HG02798 (cell line): ENCODE measurements around the gene CDK13.
"Not testable (repeated sequence)": the region's sequence is repeated elsewhere in the genome, so short reads cannot be mapped to it uniquely, and the experiment has no call there.

Source experiments
- ATAC-seq: cut with Tn5 transposase; IDR thresholded peaks from one replicate; pipeline ENCODE4 v1.9.1; 2021; ENCODE audit warnings: mild to moderate bottlenecking; ENCODE audit not compliant: unreplicated experiment, poor library complexity

CDK13 gene

DNA sequence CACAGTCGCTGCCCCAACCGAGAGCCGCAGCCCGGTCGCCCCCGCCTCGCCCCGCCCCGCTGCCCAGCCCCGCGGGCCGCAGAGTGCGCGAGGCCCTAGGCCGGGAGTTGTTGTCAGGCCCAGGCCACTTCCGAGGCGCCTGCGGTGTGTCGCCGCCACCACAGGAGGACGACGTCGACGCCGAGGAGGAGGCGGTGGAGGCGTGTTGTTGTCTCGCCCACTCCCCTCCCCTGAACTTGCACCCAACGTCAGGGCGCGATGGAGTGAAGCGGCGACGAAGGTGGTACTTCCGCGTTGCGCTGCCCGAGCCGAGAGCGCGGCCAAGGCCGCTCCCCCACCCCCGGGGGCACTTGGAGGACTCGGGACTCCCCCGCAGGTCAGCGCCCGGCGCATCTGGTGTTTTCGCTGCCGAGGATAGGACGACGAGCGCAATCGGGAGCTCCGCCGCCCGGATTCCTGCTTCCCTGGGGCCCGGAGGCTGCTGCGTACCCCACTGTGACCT lies at the start of gene CDK13:
Gene CDK13, plus strand, starts transcription at position 286 of the 502 bp plus-strand sequence. CDS start 386 bp downstream, outside the sequence.
- peak; percentile 41 for ATAC-seq

DNA sequence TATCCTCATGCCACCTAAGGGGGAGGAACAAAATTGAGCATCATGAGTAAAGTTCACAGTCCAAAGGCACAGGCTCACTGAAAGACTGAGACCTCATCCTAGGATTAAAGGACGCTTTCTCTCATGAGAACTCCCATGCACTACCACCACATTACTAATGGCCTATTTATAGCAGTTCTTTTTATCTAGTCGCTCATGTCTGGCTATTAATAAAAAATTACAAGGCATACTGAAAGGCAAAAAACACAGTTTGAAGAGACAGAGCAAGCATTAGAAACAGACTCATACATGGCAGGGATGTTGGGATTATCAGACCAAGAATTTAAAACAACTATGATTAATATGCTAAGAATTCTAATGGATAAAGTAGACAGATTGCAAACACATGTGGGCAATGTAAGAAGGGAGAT lies 46.0 kb upstream of the CDK13 start:
- no peak for ATAC-seq

DNA sequence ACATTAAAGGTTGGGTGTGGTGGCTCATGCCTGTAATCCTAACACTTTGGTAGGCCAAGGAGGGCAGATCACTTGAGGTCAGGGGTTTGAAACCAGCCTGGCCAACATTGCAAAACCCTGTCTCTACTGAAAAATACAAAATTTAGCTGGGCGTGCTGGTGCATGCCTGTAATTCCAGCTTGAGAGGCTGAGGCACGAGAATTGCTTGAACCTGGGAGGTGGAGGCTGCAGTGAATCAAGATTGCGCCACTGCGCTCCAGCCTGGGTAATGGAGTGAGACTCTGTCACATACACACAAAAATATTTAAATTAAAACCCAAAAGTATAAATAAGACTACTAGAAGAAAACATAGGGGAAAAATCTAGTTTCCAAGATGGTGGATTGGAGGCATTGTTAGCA lies 41.9 kb upstream of the CDK13 start:
- no peak for ATAC-seq

DNA sequence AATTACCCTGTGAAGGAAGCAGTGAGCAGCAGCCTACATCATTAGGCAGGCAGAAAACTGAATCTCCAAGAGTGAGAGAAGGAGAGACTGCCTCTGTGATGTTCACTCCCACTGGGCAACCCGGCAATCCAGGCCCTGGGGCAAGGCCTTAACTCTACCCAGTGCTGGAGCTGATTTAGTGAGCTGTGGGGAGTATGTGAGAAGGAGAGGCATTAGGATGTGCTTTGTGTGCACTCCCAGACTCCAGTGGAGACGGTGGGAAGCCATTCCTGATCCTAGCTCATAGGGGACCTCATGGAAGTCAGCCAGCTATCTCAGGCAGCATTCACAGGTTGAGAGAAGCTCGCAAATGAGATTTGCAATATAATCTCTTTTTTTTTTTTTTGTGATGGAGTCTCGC lies 41.1 kb upstream of the CDK13 start:
- ATAC-seq, result no peak

DNA sequence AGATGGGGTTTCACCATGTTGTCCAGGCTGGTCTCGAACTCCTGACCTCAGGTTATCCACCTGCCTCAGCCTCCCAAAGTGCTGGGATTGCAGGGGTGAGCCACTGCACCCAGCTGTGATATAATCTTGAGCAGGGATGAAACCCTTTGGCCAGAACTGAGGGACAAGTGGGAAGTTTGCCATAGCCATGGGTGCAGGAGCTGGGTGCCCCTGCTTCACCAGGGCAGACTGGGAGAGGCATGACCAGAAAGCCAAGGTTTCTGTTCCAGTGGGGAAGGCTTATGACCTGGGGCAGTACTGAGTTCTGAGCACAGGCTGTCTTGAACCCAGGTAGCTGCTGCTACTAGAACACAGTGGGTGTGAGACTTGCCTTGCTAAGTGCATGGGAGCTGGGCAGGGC lies 40.5 kb upstream of the CDK13 start:
- no peak for ATAC-seq

DNA sequence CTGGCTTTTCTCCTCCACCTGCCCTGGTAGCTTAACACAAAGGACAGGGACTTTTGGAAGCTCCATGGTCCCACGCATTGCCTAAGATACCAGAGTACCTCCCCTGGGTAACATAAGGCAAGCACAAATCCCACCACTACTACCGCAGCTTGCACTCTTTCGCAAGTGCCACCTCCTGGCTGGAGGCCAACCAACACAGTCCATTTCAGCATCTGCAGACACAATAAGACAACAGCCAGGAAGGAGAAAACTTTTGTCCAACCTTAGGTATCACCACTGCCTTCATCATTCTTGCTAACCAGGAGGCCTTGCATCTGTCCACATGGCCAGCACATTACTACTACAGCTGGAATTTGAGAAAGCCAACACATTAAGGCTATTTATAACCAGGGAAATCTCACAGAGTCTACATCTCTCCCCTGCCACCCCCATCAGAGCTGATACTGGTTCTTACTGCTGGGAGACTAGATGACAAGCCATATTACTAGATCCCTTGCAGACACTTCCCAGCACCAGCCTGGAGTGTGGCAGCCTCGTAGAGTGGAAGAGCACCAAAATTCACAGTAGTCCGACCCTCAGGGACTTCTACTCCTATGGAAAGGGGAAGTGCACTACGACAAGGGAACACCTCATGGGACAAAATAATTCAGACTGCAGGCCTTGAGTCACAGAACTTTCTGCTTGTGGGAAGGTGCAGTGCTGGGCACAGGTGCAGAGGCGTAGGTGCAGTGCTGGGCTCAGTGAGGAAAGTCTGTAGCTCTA lies 39.8 kb upstream of the CDK13 start:
- no peak for ATAC-seq

DNA sequence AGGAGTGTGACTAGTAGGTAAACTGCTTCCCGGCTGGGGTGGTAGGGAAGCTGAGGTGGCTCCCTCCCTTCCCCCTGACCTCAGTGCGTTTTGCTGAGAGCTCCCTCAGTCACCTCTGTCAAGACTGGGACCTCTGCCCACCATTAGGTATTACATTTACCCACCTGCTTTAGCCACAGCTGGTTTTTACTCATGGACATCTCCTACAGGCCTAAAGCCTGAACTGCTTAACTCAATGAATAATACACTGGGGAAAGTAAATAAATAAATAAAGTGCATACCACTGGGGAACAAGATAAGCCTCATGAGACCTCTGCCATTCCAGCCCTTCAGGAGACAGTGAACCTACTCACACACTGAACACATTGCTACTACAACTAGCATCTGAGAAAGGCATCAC lies 38.9 kb upstream of the CDK13 start:
- no peak for ATAC-seq

DNA sequence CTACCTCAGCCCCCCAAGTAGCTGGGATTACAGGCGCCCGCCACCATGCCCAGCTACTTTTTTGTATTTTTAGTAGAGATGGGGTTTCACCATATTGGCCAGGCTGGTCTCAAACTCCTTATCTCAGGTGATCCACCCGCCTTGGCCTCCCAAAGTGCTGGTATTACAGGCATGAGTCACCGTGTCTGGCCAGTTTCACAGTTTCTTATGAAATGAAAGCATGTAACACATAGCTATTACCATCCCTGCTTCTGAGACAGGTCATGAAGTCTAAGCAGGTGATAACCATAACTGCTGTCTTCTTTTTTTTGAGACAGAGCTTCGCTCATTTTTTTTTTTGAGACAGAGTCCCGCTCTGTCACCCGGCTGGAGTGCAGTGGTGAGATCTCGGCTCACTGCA lies 34.2 kb upstream of the CDK13 start:
- not testable (repeated sequence) for ATAC-seq

DNA sequence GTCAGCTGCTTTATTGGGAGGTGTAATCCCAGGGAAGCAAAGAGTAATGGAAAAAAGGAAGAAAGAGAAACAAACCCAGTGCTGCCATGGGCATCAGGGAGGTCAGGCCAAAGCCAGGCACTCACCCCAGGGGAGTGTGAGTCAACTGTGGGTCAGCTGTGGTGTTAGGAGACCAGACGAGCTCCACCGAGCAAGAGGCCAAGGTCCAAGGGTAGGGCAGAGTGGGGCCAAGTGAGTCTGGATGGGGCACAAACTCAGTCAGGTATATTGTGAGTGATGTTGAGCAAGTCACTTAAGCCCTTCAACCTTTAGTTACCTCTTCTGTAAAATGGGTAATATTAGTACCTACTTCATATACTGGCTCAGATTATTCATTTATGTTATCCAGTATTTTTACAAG lies 30.4 kb upstream of the CDK13 start:
- ATAC-seq, result no peak

DNA sequence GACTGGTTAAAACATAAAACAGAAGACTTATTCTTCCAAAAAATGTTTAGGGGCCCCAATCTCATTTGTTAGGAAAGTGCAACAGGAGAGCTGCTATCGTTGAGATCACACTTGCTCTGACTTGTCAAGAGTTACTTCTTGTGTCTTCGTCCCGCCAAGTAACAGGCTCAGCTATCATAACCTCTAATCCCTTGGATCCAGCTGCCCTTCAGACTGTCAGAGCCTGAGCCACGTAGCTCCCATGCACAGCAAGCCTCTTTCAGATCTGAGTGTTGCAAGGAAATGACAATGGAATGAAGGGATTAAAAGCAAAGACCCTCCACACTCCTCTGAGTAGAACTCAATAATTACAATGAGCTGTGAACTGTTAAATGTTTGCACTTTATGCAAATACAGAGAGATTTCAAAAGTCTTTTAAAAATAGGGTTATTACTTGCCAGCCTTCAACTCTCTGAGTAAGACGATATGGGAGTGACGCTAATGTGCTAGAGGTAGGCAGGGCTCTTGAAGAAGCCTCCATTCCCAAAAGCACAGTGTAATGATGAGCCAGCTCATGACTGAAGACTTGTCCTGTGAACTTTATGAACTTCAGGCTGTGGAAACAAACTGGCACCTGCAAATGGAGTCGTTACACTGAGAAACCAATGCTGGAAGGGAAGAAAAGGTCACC lies 28.4 kb upstream of the CDK13 start:
- ATAC-seq, result no peak

DNA sequence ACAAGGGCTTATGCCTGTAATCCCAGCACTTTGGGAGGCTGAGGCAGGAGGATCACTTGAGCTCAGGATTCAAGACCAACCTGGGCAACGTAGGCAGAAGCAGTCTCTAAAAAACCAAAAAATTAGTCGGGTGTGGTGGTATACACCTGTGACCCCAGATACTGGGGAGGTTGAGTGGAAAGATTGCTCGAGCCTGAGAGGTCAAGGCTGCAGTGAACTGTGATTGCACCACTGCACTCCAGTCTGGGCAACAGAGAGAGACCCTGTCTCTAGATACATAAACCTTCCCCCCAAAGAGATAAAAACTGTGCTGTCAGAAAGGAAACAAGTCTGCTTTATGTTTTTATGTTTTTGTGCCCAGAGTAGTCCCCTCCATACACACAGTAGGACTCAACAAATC lies 27.5 kb upstream of the CDK13 start:
- no peak for ATAC-seq

DNA sequence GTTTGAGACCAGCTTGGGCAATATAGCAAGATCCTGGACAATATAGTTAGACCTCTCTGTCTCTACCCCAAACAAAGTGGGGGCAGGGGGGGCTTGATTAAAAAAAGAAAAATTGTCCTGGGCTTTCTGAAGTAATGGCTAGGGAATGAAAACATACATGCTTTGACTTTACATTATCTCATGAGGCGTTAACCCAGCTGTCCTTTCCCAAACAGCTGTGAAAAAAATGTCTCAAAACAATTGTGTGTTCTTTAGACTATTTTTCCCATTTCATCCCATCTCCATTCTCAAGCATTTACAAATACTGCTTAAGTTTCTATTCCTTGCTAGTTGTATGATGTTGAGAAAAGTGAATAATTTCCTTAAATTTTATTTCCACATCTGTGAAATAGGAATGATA lies 27.0 kb upstream of the CDK13 start:
- no peak for ATAC-seq

DNA sequence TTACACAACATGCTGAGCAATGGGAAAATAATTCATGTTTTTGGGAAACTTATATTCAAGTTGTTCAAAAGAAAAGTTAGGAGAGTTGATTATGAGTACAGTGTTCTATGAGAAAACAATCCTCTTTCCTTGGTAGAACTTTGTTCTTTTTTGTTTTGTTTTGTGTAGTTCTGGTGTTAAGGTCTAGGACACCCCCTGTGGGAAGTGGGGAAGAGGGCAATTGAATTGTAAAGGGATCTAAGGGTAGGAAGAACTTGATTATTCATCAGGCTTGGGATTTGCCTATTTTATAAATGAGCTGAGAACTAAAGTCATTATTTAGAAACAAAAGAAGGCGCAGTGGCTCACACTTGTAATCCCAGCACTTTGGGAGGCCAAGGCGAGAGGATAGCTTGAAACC lies 25.9 kb upstream of the CDK13 start:
- no peak for ATAC-seq

DNA sequence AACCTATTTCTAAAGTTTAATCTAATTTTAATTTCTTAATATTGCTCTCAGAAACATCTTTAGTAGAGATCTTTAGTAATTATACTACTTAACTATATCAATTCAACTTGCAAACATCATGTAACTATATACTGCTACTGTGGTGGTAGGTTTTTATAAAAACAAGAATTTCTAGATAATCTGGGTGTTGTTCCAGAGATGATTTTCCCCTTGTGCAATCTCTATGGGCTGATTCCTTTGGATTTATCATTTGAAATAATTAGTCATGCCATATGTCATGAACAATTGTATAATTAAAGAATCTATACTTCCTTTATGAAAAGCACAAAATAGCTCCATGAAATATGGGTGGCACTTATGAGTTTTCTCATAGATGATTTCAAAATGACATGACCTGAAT lies 23.9 kb upstream of the CDK13 start:
- no peak for ATAC-seq

DNA sequence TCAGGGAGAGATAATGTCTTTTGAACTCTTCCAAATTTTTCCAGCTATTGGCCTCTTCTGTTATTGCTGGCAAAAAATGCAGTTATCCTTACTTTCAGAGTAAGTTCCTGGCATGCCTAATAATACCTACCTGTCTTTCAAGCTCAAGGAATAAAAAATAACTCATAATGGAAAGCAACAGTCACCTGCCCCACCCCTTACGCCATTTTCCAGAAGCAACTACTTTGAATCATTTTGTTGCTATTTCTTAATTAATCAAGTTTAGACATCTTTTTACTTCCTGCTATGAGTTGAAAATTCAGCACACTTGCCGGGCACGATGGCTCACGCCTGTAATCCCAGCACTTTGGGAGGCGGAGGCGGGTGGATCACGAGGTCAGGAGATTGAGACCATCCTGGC lies 23.0 kb upstream of the CDK13 start:
- no peak for ATAC-seq

DNA sequence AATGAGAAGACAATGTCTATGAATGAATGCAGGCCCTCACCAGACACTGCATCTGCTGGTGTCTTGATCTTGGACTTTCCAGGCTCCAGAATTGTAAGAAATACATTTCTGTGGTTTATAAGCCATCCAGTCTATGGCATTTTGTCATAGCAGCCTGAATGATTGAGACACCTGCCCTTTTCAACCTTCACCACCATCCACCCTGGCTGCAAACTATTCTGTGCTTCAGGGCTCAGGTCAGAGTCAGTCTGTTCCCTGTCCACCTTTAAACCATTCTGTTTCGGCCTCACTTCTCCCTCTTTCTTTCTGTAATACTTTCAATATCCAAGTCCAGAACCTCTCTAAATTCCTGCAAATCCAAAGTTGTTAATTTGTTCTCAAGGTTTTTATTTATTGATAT lies 15.9 kb upstream of the CDK13 start:
- no peak for ATAC-seq

DNA sequence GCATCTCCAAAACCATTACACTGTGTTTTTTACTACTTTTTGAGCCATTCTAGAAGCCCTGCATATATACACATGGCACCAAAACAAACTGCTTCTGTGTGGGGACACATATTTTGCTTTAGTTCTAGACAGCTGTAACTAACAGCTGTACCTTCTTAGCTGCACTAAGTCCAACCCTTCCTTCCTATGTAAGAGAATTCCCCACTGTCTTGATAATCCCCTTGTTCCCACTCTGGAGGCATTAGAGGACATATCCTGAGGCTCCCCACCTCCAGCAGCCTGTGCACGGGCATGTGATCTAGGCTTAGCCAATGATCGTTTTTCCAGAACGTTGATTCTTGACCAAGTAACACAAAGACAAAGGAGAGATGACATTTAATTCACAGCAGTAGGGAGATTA lies 13.3 kb upstream of the CDK13 start:
- ATAC-seq, result no peak

DNA sequence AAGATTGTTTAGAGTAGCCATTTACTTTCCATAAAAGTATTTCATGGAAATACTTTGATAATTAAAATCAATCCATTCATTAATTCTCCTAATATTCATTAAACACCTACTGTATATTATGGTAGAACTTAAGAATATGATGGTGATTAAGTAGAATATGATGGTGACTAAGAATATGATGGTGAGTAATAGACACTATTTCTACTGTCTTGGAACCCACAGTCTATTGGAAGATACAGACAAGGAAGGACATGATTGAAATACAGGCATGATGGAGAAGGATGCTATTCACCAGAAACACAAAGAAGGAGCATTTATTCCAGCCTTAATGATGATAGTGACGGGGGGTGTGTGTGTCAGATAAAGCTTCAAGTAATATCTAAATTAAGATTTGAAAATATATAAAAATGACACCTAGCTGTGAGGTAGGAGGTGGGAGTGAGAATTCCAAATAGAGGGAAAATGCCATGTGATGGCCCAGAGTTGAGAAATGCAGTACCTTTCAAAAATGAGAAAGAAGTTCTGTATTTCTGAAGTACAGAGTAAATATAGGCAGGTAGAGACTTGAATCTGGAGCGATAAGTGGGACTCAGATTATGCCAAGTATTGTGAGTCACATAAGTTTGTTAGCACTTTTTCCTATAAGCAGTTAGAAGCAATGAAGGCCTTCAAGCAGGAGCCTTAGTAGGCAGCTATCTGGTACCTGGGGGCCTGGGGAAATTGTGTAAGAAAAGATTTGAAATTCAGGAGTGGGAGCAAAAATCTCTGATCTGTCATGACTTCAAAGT lies 12.5 kb upstream of the CDK13 start:
- no peak for ATAC-seq

DNA sequence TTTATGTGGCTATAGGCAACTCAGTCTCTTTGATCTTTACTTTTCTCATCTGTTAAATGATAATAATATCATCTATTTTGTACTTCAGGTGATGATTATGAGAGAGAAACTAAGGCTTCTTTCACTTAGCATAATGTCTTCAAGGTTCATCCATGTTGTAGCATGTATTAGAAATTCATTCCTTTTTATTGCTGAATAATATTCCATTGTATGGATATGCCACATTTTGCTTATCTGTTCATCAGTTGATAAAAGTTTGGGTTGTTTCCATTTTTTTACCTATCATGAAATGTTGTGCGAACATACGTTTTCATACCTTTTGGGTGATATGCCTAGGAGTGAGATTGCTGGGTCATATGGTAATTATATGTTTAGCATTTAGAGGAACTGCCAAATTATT lies 7.2 kb upstream of the CDK13 start:
- no peak for ATAC-seq

DNA sequence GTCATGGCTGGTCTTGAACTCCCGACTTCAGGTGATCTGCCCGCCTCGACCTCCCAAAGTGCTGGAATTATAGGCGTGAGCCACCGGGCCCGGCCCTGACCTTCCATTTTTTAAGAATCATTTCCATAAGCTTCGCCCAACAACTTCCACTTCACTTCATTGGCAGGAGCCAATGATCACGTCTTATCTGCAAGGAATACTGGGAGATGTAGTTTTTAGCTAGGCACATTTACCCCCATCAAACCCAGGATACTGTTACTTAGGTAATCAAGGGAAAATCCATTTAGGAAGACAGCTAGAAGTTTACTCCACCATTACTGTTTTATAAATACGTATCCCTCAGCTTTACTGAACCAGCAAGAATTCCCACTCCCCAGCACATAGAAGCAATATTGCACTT lies 3.4 kb upstream of the CDK13 start:
- no peak for ATAC-seq

DNA sequence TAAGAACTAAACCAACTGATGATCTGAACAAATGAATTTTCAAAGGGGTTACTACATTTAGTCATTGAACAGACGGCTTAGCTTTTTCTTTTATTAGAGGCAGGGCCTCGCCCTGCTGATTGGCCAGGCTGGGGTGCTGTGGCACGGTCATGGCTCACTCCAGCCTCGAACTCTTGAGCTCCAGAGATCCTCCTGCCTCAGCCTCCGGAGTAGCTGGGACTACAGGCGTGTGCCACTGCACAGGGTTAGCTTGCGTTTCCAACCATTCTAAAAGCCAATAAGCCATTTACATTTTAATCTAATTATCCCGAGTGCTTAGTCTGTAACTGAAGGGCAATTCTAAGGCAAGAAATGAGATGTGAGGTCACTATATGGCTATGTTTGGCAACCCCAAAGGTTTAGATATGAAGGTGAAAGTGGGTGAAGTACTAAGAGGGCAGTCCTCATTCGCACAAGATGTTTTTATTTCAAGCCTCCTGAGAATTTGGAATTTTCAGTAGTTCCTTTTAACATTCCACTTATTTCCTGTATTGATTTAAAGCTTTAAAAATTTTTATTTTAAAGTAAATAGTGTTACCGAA lies 1.6 kb upstream of the CDK13 start:
- ATAC-seq, result no peak
